HG02884 (cell line): ENCODE measurements around the gene ACKR4.
"Not testable (repeated sequence)": the region's sequence is repeated elsewhere in the genome, so short reads cannot be mapped to it uniquely, and the experiment has no call there.

Experiments
- ATAC-seq: cut with Tn5 transposase; IDR thresholded peaks from one replicate; pipeline ENCODE4 v1.9.1; 2021; ENCODE audit warnings: mild to moderate bottlenecking, moderate library complexity; ENCODE audit not compliant: unreplicated experiment

The ACKR4 gene

DNA sequence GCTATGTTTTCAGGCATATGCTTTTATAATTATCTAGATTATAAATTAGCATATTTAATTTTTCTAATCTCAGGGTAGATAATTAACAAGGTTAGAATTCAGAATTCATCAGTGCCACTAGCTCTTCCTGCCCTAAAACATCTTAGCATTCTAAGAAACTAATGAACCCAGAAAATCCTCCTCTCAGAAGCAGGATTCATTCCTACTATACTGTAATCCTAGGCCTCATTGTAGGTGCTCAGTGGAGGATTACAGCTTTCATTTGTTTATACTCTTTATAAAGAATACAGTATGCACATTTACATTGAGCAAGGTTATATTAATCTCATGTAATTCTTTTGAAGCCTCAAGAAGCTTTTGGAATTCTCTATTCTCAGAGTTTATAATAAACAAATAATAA lies 41.6 kb downstream of the ACKR4 start:
- no peak for ATAC-seq

DNA sequence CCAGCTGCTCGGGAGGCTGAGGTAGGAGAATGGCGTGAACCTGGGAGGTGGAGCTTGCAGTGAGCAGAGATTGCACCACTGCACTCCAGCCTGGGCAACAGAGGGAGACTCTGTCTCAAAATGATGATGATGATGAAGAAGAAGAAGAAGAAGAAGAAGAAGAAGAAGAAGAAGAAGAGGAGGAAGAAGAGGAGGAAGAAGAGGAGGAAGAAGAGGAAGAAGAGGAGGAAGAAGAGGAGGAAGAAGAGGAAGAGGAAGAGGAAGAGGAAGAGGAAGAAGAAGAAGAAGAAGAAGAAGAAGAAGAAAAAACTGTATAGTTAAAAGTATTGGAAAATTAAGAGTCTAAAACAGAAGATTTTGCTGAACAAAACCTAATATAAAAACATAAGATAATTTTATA lies 44.4 kb downstream of the ACKR4 start:
- ATAC-seq, result not testable (repeated sequence)

GRCh38 chr3:132641837-132642538 lies 44.9 kb downstream of the ACKR4 start:
- no peak for ATAC-seq

GRCh38 chr3:132642539-132642847 lies 45.4 kb downstream of the ACKR4 start:
- ATAC-seq, result no peak

- ATAC-seq, result no peak
These were observed 46.3 kb downstream of the ACKR4 start for GRCh38 chr3:132643366-132643765.

GRCh38 chr3:132645058-132645457 lies 48.0 kb downstream of the ACKR4 start:
- ATAC-seq, result no peak

GRCh38 chr3:132650153-132650552 lies 53.1 kb downstream of the ACKR4 start:
- no peak for ATAC-seq
